Measurements from ENCODE around the gene SERPINB7.

Gene SERPINB7

DNA sequence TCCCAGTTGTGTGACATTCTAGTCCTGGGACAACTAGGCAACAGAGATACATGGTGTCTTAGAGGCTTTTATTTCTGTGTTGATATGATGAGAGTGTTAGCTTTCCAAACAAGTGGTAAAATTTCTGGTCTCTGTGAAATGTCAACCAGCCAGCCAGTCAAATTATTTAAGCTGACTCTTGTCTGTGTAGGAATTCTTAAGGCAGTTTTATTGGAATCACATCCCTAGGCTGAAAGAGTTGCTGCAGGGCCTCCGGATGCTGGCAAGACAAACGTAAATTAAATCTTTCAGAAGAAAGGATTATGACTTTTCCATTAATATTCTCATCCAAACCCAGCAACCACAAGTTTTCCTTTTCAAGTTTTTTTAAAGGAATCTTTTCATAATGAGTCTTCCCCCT is 44.6 kb downstream of the SERPINB7 start:
- Mint-ChIP-seq H3K4me3 (no peak overlapping the region), H3K9me3 (ENCODE audit: low read depth) (peaks cover 16% of the 10 kb centered on the region), H3K36me3 (no peaks in the 10 kb centered on the region), H3K4me1 (ENCODE audit: low read depth) (no peaks in the 10 kb centered on the region), H3K27ac (no peak overlapping the region), H3K27me3 (peaks cover 9% of the 10 kb centered on the region)

DNA sequence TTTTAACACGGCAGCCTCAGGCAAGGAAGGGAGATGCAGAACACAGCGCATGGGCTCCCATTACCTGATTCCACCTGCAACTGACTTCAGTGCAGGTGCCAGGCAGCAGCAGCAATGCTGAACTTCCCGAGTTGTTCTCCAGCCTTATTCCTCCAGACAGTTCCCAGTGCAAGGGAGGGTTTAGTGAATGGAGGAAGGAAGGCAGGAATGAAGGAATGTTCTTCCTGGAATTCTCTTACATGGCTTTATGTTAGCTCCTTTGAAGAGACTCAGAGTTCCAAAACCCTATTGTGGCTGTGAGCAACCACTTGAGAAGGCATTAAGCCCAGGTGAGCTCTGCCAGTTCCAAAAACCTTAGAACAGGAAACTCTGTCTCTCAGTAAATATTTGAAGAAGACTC is 45.5 kb downstream of the SERPINB7 start:
- H3K27me3 Mint-ChIP-seq = peaks cover 9% of the 10 kb centered on the region
- peaks cover 10% of the 10 kb centered on the region for H3K9me3 Mint-ChIP-seq (ENCODE audit: low read depth)
- H3K4me3 Mint-ChIP-seq = no peak overlapping the region
- no peak overlapping the region for H3K27ac Mint-ChIP-seq
- H3K4me1 Mint-ChIP-seq (ENCODE audit: low read depth) = no peaks in the 10 kb centered on the region
- no peaks in the 10 kb centered on the region for H3K36me3 Mint-ChIP-seq

DNA sequence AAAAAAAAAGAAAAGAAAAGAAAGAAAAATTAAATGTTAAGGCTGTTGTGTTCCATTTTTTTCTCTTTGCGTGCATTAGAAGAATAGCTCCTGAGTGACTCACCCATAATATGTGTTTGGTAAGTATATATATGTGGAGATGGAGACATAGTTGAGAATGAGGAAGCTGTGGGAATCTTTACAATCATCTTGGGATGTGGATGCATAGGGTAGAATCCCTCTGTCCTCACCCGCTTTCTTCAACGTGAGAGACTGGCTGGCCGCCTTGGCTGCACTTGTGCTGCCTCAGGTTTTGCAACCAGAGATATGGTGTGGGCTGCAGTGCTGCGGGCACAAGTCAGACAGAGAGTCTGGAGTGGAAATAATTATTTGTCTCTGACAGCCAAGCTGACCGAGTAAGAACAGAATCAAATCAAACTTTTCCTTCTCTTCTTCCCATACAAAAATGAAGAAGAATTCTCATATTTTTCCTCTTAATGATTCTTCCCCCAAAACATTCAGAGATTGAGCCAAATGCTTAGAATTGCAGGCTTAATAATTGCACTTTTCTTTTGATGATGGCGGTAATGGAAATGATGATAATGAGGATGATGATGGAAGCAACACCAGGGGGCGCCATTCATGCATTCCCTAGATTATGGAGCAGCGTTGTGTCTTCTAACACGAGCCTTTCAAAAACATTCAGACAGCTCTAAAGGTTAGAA is 48.5 kb downstream of the SERPINB7 start:
- H3K4me1 Mint-ChIP-seq (ENCODE audit: low read depth) = no peaks in the 10 kb centered on the region
- H3K4me3 Mint-ChIP-seq = no peak overlapping the region
- no peaks in the 10 kb centered on the region for H3K9me3 Mint-ChIP-seq (ENCODE audit: low read depth)
- no peaks in the 10 kb centered on the region for H3K36me3 Mint-ChIP-seq
- peaks cover 12% of the 10 kb centered on the region for H3K27me3 Mint-ChIP-seq
- H3K27ac Mint-ChIP-seq = no peak overlapping the region

DNA sequence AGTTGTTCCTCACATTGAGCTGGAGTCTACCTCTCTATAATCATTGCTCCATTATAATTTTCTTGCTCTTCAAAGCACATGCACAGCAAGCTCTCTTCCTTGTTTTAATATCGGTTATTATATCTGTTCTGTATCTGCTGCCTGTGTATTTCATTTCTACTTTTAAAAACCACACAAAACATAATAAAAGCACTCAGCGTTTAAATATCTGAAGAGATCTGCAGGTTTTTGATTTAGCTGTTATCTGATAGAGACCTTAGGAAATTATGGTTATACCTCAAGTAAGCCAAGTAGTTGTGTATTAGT is 49.0 kb downstream of the SERPINB7 start:
- H3K4me1 Mint-ChIP-seq (ENCODE audit: low read depth) = no peaks in the 10 kb centered on the region
- H3K27ac Mint-ChIP-seq = no peak overlapping the region
- no peaks in the 10 kb centered on the region for H3K36me3 Mint-ChIP-seq
- H3K4me3 Mint-ChIP-seq = no peak overlapping the region
- no peaks in the 10 kb centered on the region for H3K9me3 Mint-ChIP-seq (ENCODE audit: low read depth)
- H3K27me3 Mint-ChIP-seq = peaks cover 12% of the 10 kb centered on the region

DNA sequence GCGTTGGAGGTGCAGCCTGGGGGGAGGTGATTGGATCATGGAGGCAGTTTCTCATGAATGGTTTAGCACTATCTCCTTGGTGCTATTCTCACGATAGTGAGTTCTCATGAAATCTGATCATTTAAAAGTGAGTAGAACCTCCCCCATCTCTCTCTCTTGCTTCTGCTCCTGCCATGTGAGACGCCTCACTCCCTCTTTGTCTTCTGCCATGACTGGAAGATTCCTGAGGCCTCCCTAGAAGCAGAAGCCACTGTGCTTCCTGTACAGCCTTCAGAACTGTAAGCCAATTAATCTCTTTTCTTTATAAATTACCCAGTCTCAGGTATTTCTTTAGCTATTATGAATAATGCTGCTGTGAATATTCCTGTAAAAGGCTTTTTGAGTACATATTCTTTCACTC is 52.9 kb downstream of the SERPINB7 start:
- Mint-ChIP-seq H3K27ac (no peak overlapping the region), H3K4me1 (ENCODE audit: low read depth) (no peaks in the 10 kb centered on the region), H3K4me3 (no peak overlapping the region), H3K27me3 (peaks cover 19% of the 10 kb centered on the region), H3K36me3 (no peaks in the 10 kb centered on the region), H3K9me3 (ENCODE audit: low read depth) (no peaks in the 10 kb centered on the region)

DNA sequence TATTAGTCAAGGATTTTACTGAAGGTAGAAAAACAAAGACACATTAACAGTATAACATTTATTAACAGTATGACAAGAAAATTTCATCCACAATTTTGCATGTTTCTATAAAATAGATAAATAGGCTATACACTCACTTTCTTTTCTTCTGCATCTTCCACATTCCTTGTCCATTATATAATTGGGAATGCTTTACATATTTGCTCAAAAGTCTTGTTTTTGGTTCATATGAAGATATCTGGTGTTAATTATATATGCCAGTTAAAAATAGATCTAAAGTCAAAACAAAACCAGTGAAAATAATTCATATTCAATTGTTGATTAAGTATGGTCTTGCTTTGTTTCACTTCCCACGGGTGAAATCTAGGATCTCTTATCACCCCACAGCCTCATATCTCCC is 53.4 kb downstream of the SERPINB7 start:
- Mint-ChIP-seq H3K36me3 (no peaks in the 10 kb centered on the region), H3K9me3 (ENCODE audit: low read depth) (no peaks in the 10 kb centered on the region), H3K27me3 (peaks cover 17% of the 10 kb centered on the region), H3K4me3 (no peak overlapping the region), H3K4me1 (ENCODE audit: low read depth) (no peaks in the 10 kb centered on the region), H3K27ac (no peak overlapping the region)

DNA sequence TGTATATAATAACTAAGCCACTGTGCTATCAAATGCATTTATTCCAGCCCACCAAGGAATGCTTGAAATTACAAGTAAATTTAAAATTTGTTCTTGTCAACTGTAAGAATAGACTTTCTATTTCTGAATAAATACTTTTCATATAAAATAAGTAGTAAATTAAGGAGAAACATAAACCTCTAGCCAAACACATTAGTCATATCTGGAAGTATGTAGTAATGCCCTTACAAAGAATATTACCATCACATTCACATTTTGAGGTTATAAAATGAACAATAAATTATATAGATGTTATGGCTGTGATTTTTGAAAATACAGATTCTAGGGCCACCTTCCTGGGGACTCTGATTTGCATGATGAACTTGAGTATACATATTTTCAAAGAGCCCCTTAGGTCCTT is 54.7 kb downstream of the SERPINB7 start:
- H3K4me1 Mint-ChIP-seq (ENCODE audit: low read depth) = no peaks in the 10 kb centered on the region
- H3K9me3 Mint-ChIP-seq (ENCODE audit: low read depth) = no peaks in the 10 kb centered on the region
- H3K27me3 Mint-ChIP-seq = peaks cover 15% of the 10 kb centered on the region
- no peak overlapping the region for H3K4me3 Mint-ChIP-seq
- H3K36me3 Mint-ChIP-seq = no peaks in the 10 kb centered on the region
- no peak overlapping the region for H3K27ac Mint-ChIP-seq

DNA sequence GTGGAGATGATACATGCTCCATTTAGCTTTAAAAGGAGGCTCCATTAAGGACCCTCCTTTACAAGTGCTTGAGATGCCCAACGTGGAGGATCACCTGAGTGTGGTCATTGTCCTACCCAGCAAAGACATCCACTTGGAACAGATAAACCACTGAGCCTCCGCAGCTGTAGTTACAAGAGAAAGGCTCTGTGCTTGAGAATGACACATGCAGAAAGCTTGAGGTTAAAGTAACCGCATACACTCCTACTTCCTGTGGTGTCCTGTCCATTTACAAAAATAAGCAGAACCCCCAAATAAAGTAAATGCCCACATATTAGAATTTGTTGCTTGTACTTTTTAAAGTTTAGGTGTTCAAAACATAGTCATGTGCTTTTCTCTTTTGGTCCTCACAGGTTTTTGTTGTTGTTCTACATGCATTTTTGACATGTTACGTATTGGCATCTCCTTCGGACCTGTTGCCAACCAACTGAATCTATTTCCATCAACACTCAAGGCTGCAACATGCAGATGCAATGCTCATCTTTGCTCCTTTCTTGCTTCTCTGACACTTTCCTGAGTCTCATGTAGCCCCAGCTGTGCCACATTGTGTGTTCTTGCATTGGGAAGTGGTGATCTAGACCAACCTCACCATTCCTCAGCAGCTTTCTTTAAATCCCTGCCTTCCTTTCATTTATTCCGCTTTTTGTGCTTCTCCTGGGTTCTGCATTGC is 56.0 kb downstream of the SERPINB7 start:
- Mint-ChIP-seq H3K27ac (no peak overlapping the region), H3K4me1 (ENCODE audit: low read depth) (no peaks in the 10 kb centered on the region), H3K36me3 (no peaks in the 10 kb centered on the region), H3K4me3 (no peak overlapping the region), H3K27me3 (peaks cover 17% of the 10 kb centered on the region), H3K9me3 (ENCODE audit: low read depth) (no peaks in the 10 kb centered on the region)

DNA sequence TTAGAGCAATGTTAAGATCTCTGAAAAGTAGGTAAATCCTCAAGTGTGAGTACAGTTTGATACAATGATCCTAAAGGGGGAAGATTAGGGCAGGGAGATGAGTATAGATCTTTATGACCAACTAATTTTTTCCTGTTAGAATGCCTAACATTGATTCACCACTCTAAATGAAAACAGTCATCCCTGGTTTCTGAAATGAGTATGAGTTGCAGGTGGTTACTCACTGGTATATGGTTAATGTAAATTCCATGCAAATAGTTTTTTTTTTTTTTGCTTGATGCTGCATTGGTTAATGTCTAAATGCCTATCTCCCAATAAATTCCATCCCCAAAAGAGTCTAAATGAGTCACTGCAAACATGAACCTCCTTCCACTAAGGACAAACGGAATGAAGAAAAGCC is 57.3 kb downstream of the SERPINB7 start:
- Mint-ChIP-seq H3K4me1 (ENCODE audit: low read depth) (no peaks in the 10 kb centered on the region), H3K27me3 (peaks cover 19% of the 10 kb centered on the region), H3K9me3 (ENCODE audit: low read depth) (no peaks in the 10 kb centered on the region), H3K27ac (no peak overlapping the region), H3K36me3 (no peaks in the 10 kb centered on the region), H3K4me3 (no peak overlapping the region)

DNA sequence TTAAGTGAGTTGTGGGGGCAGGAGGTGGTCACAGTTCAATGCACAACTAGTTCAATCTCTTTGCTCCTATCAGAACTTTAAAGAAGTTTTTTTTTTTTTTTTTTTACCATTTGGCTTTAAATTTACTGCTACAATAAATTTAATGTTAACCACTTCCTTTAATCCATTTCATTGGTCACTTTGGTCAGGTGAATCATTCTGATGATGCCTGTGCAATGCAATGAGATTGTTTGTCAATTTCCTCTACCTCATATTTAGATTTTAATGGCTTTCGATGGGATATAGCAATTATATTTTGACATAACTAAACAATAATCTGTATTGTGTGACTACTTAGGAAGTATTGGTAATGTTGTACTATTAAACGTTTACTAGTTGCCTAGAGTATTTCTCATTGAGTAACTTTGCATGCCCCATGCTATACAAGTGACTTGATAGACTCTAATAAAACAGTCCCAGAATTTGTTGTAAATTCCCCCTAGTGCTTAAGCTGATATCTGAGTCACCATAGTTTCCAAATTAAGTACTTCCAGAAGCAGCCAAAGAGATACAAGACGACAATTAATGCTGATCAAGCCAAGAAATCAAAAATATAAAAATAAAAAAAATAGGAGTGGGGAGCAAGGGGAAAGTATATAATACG is 59.4 kb downstream of the SERPINB7 start:
- Mint-ChIP-seq H3K27ac (no peak overlapping the region), H3K36me3 (no peaks in the 10 kb centered on the region), H3K27me3 (peaks cover 18% of the 10 kb centered on the region), H3K9me3 (ENCODE audit: low read depth) (no peaks in the 10 kb centered on the region), H3K4me1 (ENCODE audit: low read depth) (no peaks in the 10 kb centered on the region), H3K4me3 (no peak overlapping the region)

DNA sequence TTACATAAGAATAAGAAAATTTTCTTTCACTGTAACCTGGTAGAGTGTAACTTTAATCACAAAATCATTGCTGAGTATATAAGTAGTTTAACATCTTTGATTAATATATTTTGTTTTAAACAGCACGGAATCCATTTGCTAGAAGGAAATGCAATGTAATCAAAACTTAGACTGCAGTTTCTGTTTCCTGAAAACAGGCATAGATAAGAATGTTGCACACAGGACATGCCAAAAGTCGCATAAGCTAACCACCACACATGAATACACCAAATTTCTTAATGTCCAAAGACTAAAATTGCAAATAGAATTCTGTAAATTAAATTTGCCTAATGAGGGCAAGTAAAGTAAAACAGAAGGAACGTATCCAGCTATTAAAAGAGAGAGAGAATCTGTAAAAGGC is 61.2 kb downstream of the SERPINB7 start:
- Mint-ChIP-seq H3K9me3 (ENCODE audit: low read depth) (no peaks in the 10 kb centered on the region), H3K4me1 (ENCODE audit: low read depth) (no peaks in the 10 kb centered on the region), H3K36me3 (no peaks in the 10 kb centered on the region), H3K27ac (no peak overlapping the region), H3K27me3 (peaks cover 20% of the 10 kb centered on the region), H3K4me3 (no peak overlapping the region)

DNA sequence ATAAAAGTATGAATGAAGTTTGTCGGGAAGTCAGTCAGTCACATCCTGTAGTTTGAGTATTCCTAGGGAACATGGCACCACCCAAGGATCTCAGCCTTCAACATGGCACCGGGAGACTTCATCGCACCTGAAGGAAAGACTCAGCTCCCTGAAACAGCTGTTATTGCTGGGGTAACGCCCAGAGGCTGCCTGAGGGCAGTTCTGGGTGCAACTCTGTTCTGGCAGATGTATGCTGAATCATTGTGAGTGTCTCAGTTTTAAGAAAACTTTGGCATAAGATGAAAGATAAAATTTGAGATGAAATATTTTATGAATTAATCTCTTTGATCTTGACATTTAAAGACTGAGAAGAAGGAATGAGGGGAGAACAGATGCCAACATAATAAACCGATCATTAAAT is 62.4 kb downstream of the SERPINB7 start:
- no peak overlapping the region for H3K4me3 Mint-ChIP-seq
- H3K9me3 Mint-ChIP-seq (ENCODE audit: low read depth) = no peaks in the 10 kb centered on the region
- no peaks in the 10 kb centered on the region for H3K36me3 Mint-ChIP-seq
- no peaks in the 10 kb centered on the region for H3K4me1 Mint-ChIP-seq (ENCODE audit: low read depth)
- H3K27me3 Mint-ChIP-seq = peaks cover 15% of the 10 kb centered on the region
- no peak overlapping the region for H3K27ac Mint-ChIP-seq

DNA sequence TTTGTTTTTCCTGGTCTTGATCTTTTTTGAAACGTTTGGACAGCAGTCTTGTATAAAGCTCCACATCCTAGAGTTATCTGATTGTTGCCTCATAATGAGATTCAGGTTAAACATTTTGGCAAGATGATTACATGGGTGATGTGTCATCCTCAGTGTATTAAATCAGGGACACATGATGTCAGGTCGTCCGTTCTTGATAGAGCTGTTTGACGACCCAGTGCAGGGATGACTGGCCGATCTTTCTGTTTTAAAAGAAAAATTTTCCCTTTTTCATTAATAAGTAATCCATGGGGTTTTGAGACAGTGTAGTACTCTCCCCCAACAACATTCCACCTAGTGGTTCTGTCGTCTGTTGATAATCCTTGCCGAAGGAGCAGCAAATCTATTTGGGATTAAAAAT is 67.8 kb downstream of the SERPINB7 start:
- H3K27ac Mint-ChIP-seq = no peak overlapping the region
- H3K27me3 Mint-ChIP-seq = peaks cover 13% of the 10 kb centered on the region
- no peaks in the 10 kb centered on the region for H3K4me1 Mint-ChIP-seq (ENCODE audit: low read depth)
- H3K4me3 Mint-ChIP-seq = no peak overlapping the region
- H3K9me3 Mint-ChIP-seq (ENCODE audit: low read depth) = no peaks in the 10 kb centered on the region
- no peaks in the 10 kb centered on the region for H3K36me3 Mint-ChIP-seq

DNA sequence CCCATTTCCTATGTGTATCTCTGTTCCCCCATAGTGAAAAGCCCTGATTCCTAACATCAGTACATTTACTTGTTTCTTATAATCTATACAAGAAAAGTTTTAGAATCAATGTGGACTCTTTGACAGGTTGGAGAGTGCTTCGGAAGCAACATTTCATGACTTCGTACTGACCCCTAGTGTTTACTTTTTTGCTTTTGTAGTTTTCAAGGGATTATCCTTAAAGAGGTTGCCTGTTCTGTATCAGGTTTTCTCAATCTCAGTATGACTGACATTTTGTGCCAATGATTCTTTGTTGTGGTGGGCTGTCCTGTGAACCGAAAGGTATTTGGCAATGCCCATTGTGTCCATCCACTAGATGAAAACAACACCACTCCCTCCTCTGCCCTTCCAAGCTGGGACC is 69.0 kb downstream of the SERPINB7 start:
- Mint-ChIP-seq H3K9me3 (ENCODE audit: low read depth) (no peaks in the 10 kb centered on the region), H3K27ac (no peak overlapping the region), H3K27me3 (peaks cover 12% of the 10 kb centered on the region), H3K4me1 (ENCODE audit: low read depth) (no peaks in the 10 kb centered on the region), H3K36me3 (no peaks in the 10 kb centered on the region), H3K4me3 (no peak overlapping the region)

DNA sequence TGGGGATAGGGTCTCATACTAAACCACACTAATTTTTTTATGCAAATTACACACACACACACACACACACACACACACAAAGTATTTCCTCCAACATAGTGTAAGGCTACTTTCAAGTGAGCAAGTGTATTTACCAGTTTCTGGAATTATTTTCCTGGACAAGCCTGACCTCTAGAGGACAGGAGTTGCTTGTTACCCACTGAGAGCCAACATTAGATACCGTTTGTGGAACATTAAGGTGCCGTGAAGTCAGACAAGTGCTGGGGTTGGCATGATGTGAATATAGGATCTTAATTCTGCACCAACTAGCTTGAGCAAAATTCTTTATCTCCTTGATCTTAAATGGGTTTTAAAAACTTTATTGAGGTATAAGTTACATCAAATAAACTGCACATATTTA is 72.9 kb downstream of the SERPINB7 start:
- Mint-ChIP-seq H3K9me3 (ENCODE audit: low read depth) (no peaks in the 10 kb centered on the region), H3K27me3 (peaks cover 3% of the 10 kb centered on the region), H3K4me3 (no peak overlapping the region), H3K4me1 (ENCODE audit: low read depth) (no peaks in the 10 kb centered on the region), H3K36me3 (no peaks in the 10 kb centered on the region), H3K27ac (no peak overlapping the region)

DNA sequence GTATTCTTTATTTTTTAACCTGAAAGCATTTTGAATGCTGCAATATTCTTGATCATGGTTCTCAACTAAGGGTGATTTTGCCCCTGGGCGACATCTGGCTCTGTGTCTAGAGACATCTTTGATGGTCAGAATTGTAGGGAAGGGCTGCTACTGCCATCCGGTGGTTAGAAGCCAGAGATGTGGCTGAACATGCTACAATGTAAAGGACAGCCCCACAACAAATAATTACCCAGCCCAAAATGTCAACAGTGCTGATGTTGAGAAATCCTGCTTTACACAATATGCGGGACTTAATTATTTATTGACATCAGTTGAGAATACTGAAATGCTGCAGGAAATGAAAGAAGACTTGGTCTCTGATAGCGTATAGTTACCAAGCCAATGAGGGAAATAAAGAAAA is 74.8 kb downstream of the SERPINB7 start:
- H3K4me1 Mint-ChIP-seq (ENCODE audit: low read depth) = no peaks in the 10 kb centered on the region
- H3K9me3 Mint-ChIP-seq (ENCODE audit: low read depth) = peaks cover 2% of the 10 kb centered on the region

More for the DNA sequence above, 74.8 kb downstream of the SERPINB7 start:
- Mint-ChIP-seq H3K27ac (no peak overlapping the region), H3K27me3 (peaks cover 2% of the 10 kb centered on the region), H3K4me3 (no peak overlapping the region), H3K36me3 (no peaks in the 10 kb centered on the region)
